ENCODE data around the gene MORC1.

The MORC1 gene

DNA sequence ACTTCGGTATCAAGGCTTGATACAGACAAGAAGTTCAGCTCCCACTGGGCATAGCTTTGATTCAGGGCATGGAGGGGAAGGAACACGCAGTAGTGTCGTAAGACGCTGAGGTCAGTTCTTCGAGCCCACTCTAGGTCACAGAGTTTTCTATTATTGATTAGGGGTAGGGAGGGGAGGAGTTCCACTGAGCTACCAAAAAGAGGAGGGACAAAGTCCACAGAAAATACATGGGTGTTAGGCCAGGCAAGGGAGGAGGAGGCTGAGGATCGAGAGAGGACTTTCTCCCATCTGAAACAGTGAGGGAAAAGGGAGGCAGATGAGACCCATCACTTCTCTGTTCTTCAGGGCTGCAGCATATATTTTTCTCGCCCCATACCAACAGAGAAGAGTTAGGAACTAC is 89.2 kb downstream of the MORC1 start:
- Histone ChIP-seq H3K4me2 (ENCODE audit: low read length, poor library complexity, severe bottlenecking) (no peak overlapping the region), H2BK15ac (ENCODE audit: low read depth, poor library complexity, severe bottlenecking) (no peak overlapping the region), H3K4me1 (ENCODE audit: control insufficient read depth, insufficient read depth, low read depth, low read length) (peaks cover 1% of the 10 kb centered on the region), H3K14ac (ENCODE audit: low read length in 2 of 2) (no peak overlapping the region), H3K36me3 (ENCODE audit: control insufficient read depth in 1 of 2, insufficient read depth in 2 of 2, low read depth in 1 of 2, low read length in 2 of 2) (no peaks in the 10 kb centered on the region), H3K4ac (ENCODE audit: low read depth in 1 of 2, low read length in 2 of 2) (no peak overlapping the region), H3K9ac (ENCODE audit: low read length) (no peak overlapping the region), H3K27me3 (ENCODE audit: control insufficient read depth in 1 of 2, insufficient read depth in 1 of 2, low read length in 2 of 2) (peaks cover 0 to 1% of the 10 kb centered on the region in 2 experiments), H2BK120ac (ENCODE audit: low read depth, low read length) (no peak overlapping the region), H2AFZ (ENCODE audit: low read depth, low read length) (no peak overlapping the region), H3K4me3 (ENCODE audit: insufficient read depth in 1 of 2, low read depth in 1 of 2, low read length in 2 of 2) (no peak overlapping the region), H2AK5ac (ENCODE audit: low read length, severe bottlenecking) (no peak overlapping the region), H3K18ac (ENCODE audit: low read depth in 1 of 2, low read length in 2 of 2) (no peak overlapping the region), H2BK12ac (ENCODE audit: low read length in 2 of 2) (no peak overlapping the region), H3K9me3 (ENCODE audit: control insufficient read depth, low read length) (no peaks in the 10 kb centered on the region), H4K8ac (ENCODE audit: low read length) (no peak overlapping the region), H3K23ac (ENCODE audit: low read length in 2 of 2) (no peak overlapping the region), H3K79me1 (replicated peaks; ENCODE audit: low read length, poor library complexity, severe bottlenecking) (no peaks in the 10 kb centered on the region), H2BK5ac (ENCODE audit: low read depth, low read length, poor library complexity, severe bottlenecking) (no peak overlapping the region), H3K27ac (ENCODE audit: low read length, poor library complexity, severe bottlenecking) (no peak overlapping the region), H4K91ac (ENCODE audit: low read length) (no peak overlapping the region)
- no peak for DNase-seq
- 92% methylated on average over 5 of the region's 7 CpGs for WGBS

DNA sequence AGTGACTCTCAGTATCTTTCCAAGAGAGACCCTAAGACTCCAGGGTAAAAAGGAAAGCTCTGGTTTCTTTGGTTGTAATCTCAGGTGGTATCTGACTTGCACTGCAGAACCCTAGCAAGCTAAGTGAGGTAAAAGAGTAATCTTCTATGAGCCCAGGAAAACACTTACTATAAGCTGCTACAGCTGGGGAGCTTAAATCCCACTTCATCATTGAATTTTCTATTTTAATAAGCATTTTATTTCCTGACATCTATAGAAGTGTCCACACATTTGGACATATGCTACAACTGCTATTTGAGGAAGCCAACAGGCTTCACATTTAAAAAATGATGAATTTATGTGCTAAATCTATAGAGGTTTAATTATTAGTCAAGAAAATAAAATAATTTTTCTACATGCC is 91.1 kb downstream of the MORC1 start:
- H3K36me3 ChIP-seq (ENCODE audit: control insufficient read depth in 1 of 2, insufficient read depth in 2 of 2, low read depth in 1 of 2, low read length in 2 of 2) = no peaks in the 10 kb centered on the region
- no peak overlapping the region for H3K4me2 ChIP-seq (ENCODE audit: low read length, poor library complexity, severe bottlenecking)
- no peak for DNase-seq
- no peak overlapping the region for H2BK120ac ChIP-seq (ENCODE audit: low read depth, low read length)
- no peak overlapping the region for H3K23ac ChIP-seq (ENCODE audit: low read length in 2 of 2)
- H3K9ac ChIP-seq (ENCODE audit: low read length) = no peak overlapping the region
- H3K4me1 ChIP-seq (ENCODE audit: control insufficient read depth, insufficient read depth, low read depth, low read length) = peaks cover 1% of the 10 kb centered on the region
- H3K79me1 ChIP-seq (replicated peaks; ENCODE audit: low read length, poor library complexity, severe bottlenecking) = no peaks in the 10 kb centered on the region
- H3K14ac ChIP-seq (ENCODE audit: low read length in 2 of 2) = no peak overlapping the region
- no peak overlapping the region for H4K8ac ChIP-seq (ENCODE audit: low read length)
- H3K4ac ChIP-seq (ENCODE audit: low read depth in 1 of 2, low read length in 2 of 2) = no peak overlapping the region
- H2AK5ac ChIP-seq (ENCODE audit: low read length, severe bottlenecking) = no peak overlapping the region
- no peak overlapping the region for H3K27ac ChIP-seq (ENCODE audit: low read length, poor library complexity, severe bottlenecking)
- H4K91ac ChIP-seq (ENCODE audit: low read length) = no peak overlapping the region
- H2BK15ac ChIP-seq (ENCODE audit: low read depth, poor library complexity, severe bottlenecking) = no peak overlapping the region
- H2AFZ ChIP-seq (ENCODE audit: low read depth, low read length) = no peak overlapping the region
- H3K4me3 ChIP-seq (ENCODE audit: insufficient read depth in 1 of 2, low read depth in 1 of 2, low read length in 2 of 2) = no peak overlapping the region
- H3K18ac ChIP-seq (ENCODE audit: low read depth in 1 of 2, low read length in 2 of 2) = no peak overlapping the region
- H2BK5ac ChIP-seq (ENCODE audit: low read depth, low read length, poor library complexity, severe bottlenecking) = no peak overlapping the region
- H3K27me3 ChIP-seq (ENCODE audit: control insufficient read depth in 1 of 2, insufficient read depth in 1 of 2, low read length in 2 of 2) = no peaks in the 10 kb centered on the region
- no peaks in the 10 kb centered on the region for H3K9me3 ChIP-seq (ENCODE audit: control insufficient read depth, low read length)
- no peak overlapping the region for H2BK12ac ChIP-seq (ENCODE audit: low read length in 2 of 2)

DNA sequence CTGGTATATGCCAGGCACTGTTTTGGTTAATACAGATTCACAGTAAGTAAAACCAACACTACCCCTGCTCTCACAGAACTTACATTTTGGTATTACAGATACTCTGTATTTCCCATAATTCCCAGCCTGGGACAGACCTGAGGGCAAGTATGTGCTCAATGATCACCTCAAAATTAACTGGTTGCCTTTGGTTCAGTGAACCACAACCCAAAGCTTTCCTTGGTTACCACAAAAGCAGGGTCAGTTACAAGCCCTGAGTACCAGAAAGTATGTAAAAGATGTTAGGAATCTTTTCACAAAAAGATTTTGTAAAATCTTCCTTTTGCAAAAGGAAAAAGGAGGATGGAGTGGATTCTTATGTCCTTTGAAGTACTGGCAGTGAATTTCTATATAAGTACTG is 92.0 kb downstream of the MORC1 start:
- H2BK5ac ChIP-seq (ENCODE audit: low read depth, low read length, poor library complexity, severe bottlenecking) = no peak overlapping the region
- H4K8ac ChIP-seq (ENCODE audit: low read length) = no peak overlapping the region
- H2AFZ ChIP-seq (ENCODE audit: low read depth, low read length) = no peak overlapping the region
- no peak overlapping the region for H3K4ac ChIP-seq (ENCODE audit: low read depth in 1 of 2, low read length in 2 of 2)
- H3K14ac ChIP-seq (ENCODE audit: low read length in 2 of 2) = no peak overlapping the region
- no peak overlapping the region for H2BK15ac ChIP-seq (ENCODE audit: low read depth, poor library complexity, severe bottlenecking)
- H3K18ac ChIP-seq (ENCODE audit: low read depth in 1 of 2, low read length in 2 of 2) = no peak overlapping the region
- H2AK5ac ChIP-seq (ENCODE audit: low read length, severe bottlenecking) = no peak overlapping the region
- H3K4me3 ChIP-seq (ENCODE audit: insufficient read depth in 1 of 2, low read depth in 1 of 2, low read length in 2 of 2) = no peak overlapping the region
- H3K23ac ChIP-seq (ENCODE audit: low read length in 2 of 2) = no peak overlapping the region
- H3K79me1 ChIP-seq (replicated peaks; ENCODE audit: low read length, poor library complexity, severe bottlenecking) = no peaks in the 10 kb centered on the region
- H4K91ac ChIP-seq (ENCODE audit: low read length) = no peak overlapping the region
- H2BK12ac ChIP-seq (ENCODE audit: low read length in 2 of 2) = no peak overlapping the region
- no peak overlapping the region for H3K4me2 ChIP-seq (ENCODE audit: low read length, poor library complexity, severe bottlenecking)
- H3K4me1 ChIP-seq (ENCODE audit: control insufficient read depth, insufficient read depth, low read depth, low read length) = peaks cover 1% of the 10 kb centered on the region
- no peak overlapping the region for H2BK120ac ChIP-seq (ENCODE audit: low read depth, low read length)
- no peak for DNase-seq
- H3K27me3 ChIP-seq (ENCODE audit: control insufficient read depth in 1 of 2, insufficient read depth in 1 of 2, low read length in 2 of 2) = no peaks in the 10 kb centered on the region
- H3K36me3 ChIP-seq (ENCODE audit: control insufficient read depth in 1 of 2, insufficient read depth in 2 of 2, low read depth in 1 of 2, low read length in 2 of 2) = no peaks in the 10 kb centered on the region
- H3K27ac ChIP-seq (ENCODE audit: low read length, poor library complexity, severe bottlenecking) = no peak overlapping the region
- no peaks in the 10 kb centered on the region for H3K9me3 ChIP-seq (ENCODE audit: control insufficient read depth, low read length)
- H3K9ac ChIP-seq (ENCODE audit: low read length) = no peak overlapping the region

DNA sequence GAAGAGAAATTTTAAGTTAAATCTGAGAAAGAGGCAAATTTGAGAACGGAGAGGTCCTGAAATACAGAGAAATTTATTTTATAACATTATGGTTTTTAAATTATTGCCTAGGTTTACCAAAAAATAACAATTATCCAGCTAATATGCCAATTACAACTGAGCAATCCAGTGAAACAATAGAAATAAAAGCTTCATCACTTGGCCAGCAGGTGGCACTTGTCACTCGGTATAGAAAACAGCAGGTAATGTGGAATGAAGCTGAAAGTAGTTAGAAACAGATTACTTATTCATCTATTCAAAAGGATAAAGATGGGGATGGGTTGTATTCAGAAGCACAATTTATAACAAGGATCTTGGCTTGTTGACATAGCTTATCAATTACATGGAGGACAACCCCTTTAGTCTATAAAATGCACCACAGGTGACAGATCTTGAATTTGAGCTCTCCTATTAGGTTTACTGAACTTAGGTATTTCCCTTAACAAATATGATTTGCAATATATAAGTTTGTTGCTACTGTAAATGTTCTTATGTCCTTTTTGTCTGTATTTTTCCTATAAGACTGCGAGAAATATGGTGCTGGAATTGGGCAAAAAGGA is 94.2 kb downstream of the MORC1 start:
- H3K4me3 ChIP-seq (ENCODE audit: insufficient read depth in 1 of 2, low read depth in 1 of 2, low read length in 2 of 2) = no peak overlapping the region
- H3K23ac ChIP-seq (ENCODE audit: low read length in 2 of 2) = no peak overlapping the region
- H3K27ac ChIP-seq (ENCODE audit: low read length, poor library complexity, severe bottlenecking) = no peak overlapping the region
- H3K79me1 ChIP-seq (replicated peaks; ENCODE audit: low read length, poor library complexity, severe bottlenecking) = no peaks in the 10 kb centered on the region
- no peak overlapping the region for H2BK120ac ChIP-seq (ENCODE audit: low read depth, low read length)
- WGBS = 0% methylated on average over 1 of the region's 3 CpGs
- no peak overlapping the region for H2AK5ac ChIP-seq (ENCODE audit: low read length, severe bottlenecking)
- H2BK12ac ChIP-seq (ENCODE audit: low read length in 2 of 2) = no peak overlapping the region
- no peak overlapping the region for H2AFZ ChIP-seq (ENCODE audit: low read depth, low read length)
- peaks cover 1% of the 10 kb centered on the region for H3K4me1 ChIP-seq (ENCODE audit: control insufficient read depth, insufficient read depth, low read depth, low read length)
- H2BK5ac ChIP-seq (ENCODE audit: low read depth, low read length, poor library complexity, severe bottlenecking) = no peak overlapping the region
- H3K4me2 ChIP-seq (ENCODE audit: low read length, poor library complexity, severe bottlenecking) = no peak overlapping the region
- no peak overlapping the region for H4K8ac ChIP-seq (ENCODE audit: low read length)
- H3K27me3 ChIP-seq (ENCODE audit: control insufficient read depth in 1 of 2, insufficient read depth in 1 of 2, low read length in 2 of 2) = no peaks in the 10 kb centered on the region
- H4K91ac ChIP-seq (ENCODE audit: low read length) = no peak overlapping the region
- peak; percentile 42 for DNase-seq
- H3K4ac ChIP-seq (ENCODE audit: low read depth in 1 of 2, low read length in 2 of 2) = no peak overlapping the region
- no peaks in the 10 kb centered on the region for H3K9me3 ChIP-seq (ENCODE audit: control insufficient read depth, low read length)
- no peak overlapping the region for H2BK15ac ChIP-seq (ENCODE audit: low read depth, poor library complexity, severe bottlenecking)
- no peak overlapping the region for H3K9ac ChIP-seq (ENCODE audit: low read length)
- H3K18ac ChIP-seq (ENCODE audit: low read depth in 1 of 2, low read length in 2 of 2) = no peak overlapping the region
- no peaks in the 10 kb centered on the region for H3K36me3 ChIP-seq (ENCODE audit: control insufficient read depth in 1 of 2, insufficient read depth in 2 of 2, low read depth in 1 of 2, low read length in 2 of 2)
- H3K14ac ChIP-seq (ENCODE audit: low read length in 2 of 2) = no peak overlapping the region
